ENCODE measurements around the gene PRPF4.

- no peak for TF ChIP-seq CTCF (IDR thresholded peaks at IDR 0.05)
- TF ChIP-seq POLR2A (IDR thresholded peaks at IDR 0.05), result no peak
- no peak for TF ChIP-seq EP300 (IDR thresholded peaks at IDR 0.05)
These were observed 35.1 kb downstream of the PRPF4 start for GRCh38 chr9:113310538-113310937.

Data from tibial nerve (tissue), 4 donors.